Erythroblast (primary cell): ENCODE data around the gene NSRP1.

Experiments used
- GATA1 ChIP-seq: IDR thresholded peaks from 2 replicates; pipeline ENCODE4 v1.6.1; 2011; ENCODE audit warnings: low read depth, mild to moderate bottlenecking, control low read depth, low read length, moderate library complexity
- POLR2A ChIP-seq: IDR thresholded peaks from 2 replicates; pipeline ENCODE4 v1.6.1; 2011; ENCODE audit warnings: mild to moderate bottlenecking, low read length

DNA sequence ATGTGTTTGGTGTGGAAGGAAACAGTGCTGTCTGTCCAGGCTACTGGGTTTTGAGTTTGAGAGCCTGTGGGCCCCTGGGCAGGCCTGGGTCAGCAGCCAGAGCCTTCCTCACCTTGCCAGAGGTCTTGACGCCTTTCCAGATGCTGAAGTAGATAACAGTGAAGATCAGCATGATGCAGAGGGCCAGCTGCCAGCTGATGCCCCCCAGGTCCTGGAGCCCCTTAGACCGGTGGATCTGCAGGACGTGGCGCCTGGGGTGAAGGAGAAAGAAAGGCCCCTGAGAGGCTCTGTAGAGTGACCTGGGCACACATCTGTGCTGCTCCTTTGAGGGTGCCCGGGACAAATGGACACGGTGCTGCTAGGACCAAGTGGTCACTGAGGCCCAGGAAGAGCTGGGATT lies 100.4 kb downstream of the NSRP1 start:
- TF ChIP-seq POLR2A: no peak
- TF ChIP-seq GATA1: no peak
